Erythroblast (primary cell): ENCODE measurements around the gene TMC1.

Source experiments
- GATA1 ChIP-seq: IDR thresholded peaks from 2 replicates; pipeline ENCODE4 v1.6.1; 2011; ENCODE audit warnings: low read depth, mild to moderate bottlenecking, control low read depth, low read length, moderate library complexity
- POLR2A ChIP-seq: IDR thresholded peaks from 2 replicates; pipeline ENCODE4 v1.6.1; 2011; ENCODE audit warnings: mild to moderate bottlenecking, low read length

DNA sequence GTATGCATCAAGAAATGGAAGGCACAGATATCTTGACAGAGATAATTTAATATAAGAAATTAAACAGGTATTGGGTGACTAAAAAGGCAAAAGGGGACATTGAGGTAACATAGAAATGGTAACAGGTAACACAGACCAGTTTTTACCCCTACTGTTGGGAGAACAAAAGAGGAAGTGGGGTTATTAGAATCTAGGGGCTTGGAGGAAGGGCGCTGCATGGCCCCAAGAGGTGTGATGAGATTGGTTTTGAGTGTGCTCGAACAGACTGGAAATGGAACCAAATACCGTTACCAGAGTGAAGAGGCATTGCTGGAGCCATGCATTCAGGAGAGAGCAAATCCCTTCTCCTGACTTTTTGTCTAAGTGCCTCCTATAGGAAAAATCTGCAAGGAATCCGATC is 237.5 kb downstream of the TMC1 start:
- no peak for TF ChIP-seq POLR2A
- TF ChIP-seq GATA1 = no peak
